Dendritic cell treated with granulocyte-macrophage colony-stimulating factor and Interleukin-4, amounts not matched to agents 40 ng/mL and 50 ng/mL, for 4 days (primary cell): ENCODE data around the gene WNT9B.

Experiments
- H3K27ac Mint-ChIP-seq: one replicate; pipeline ENCODE4 v1.8.0; 2022; ENCODE audit warnings: mild to moderate bottlenecking, mixed read lengths
- H3K27me3 Mint-ChIP-seq: one replicate; pipeline ENCODE4 v1.8.0; 2022; ENCODE audit warnings: mild to moderate bottlenecking, mixed read lengths
- H3K36me3 Mint-ChIP-seq: one replicate; pipeline ENCODE4 v1.8.0; 2022; ENCODE audit warnings: low read depth, mixed read lengths
- H3K4me1 Mint-ChIP-seq: one replicate; pipeline ENCODE4 v1.8.0; 2022; ENCODE audit warnings: low read depth, mixed read lengths
- H3K4me3 Mint-ChIP-seq: one replicate; pipeline ENCODE4 v1.8.0; 2022; ENCODE audit warnings: mild to moderate bottlenecking, moderate library complexity, mixed read lengths
- H3K9me3 Mint-ChIP-seq: one replicate; pipeline ENCODE4 v1.8.0; 2022; ENCODE audit warnings: mixed read lengths
- intact Hi-C: fragments of 100-400 bp; cut with micrococcal nuclease; formaldehyde crosslinking; loops from one replicate; pipeline ENCODE4 v1.15.0; 2022

WNT9B gene

DNA sequence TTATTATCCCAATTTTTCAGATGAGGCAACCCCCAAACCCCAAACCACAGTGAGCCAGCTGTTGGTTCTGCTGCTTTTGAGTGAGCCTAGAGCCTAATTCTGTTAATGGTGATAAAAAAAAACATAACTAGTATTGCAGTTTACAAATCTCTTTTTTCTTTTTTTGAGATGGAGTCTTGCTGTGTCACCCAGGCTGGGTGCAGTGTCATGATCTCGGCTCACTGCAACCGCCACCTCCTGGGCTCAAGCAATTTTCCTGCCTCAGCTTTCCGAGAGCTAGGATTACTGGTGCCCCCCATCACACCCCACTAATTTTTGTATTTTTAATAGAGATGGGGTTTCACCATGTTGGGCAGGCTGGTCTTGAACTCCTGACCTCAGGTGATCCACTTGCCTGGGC lies 3.1 kb downstream of the WNT9B start:
- H3K27ac Mint-ChIP-seq = no peak overlapping the region
- H3K4me3 Mint-ChIP-seq = no peak overlapping the region
- no peaks in the 10 kb centered on the region for H3K36me3 Mint-ChIP-seq
- H3K9me3 Mint-ChIP-seq = no peaks in the 10 kb centered on the region
- peaks cover 68% of the 10 kb centered on the region for H3K27me3 Mint-ChIP-seq
- intact Hi-C loops = no loop called here
- H3K4me1 Mint-ChIP-seq = peaks cover 15% of the 10 kb centered on the region

DNA sequence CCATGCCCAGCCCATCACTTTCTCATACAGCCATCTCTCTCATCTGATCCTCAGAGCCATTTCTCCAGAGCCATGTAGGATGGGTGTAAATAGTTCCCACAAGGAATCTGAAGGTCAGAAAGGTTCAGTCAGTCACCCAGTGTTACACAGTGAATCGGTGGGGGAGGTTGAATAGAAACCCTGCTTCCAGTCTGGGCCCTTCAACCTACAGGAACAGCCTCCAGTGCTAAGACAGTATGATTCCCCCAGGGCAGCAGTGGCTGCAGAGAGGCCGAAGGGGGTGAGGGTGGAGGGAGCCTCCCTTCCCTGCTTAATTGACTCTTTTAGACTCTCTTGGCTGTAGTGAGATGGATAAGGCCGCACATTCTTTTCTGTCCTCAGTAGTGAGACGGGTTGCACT lies 3.6 kb downstream of the WNT9B start:
- H3K36me3 Mint-ChIP-seq = no peaks in the 10 kb centered on the region
- peaks cover 15% of the 10 kb centered on the region for H3K4me1 Mint-ChIP-seq
- H3K9me3 Mint-ChIP-seq = no peaks in the 10 kb centered on the region
- H3K27me3 Mint-ChIP-seq = peaks cover 65% of the 10 kb centered on the region
- no peak overlapping the region for H3K4me3 Mint-ChIP-seq
- no peak overlapping the region for H3K27ac Mint-ChIP-seq
- intact Hi-C loops = no loop called here

DNA sequence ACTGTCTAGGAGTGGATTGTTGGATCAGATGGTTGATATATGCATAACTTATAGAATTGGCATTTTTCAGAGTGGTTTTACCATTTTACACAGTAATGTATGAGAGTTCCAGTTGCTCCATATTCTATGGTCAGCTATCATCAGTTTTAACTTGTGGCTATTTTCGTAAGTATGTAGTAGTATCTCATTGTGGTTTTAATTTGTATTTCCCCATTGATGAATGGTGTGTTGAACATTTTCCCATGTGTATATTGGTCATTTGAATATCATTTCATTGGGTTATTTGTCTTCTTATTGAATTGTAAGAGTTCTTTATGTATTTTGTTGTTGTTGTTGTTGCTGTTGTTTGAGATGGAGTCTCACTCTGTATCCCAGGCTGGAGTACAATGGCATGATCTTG lies 6.2 kb downstream of the WNT9B start:
- intact Hi-C loops = no loop called here
- H3K9me3 Mint-ChIP-seq = no peaks in the 10 kb centered on the region
- no peak overlapping the region for H3K4me3 Mint-ChIP-seq
- H3K27me3 Mint-ChIP-seq = peaks cover 44% of the 10 kb centered on the region
- no peak overlapping the region for H3K27ac Mint-ChIP-seq
- no peaks in the 10 kb centered on the region for H3K36me3 Mint-ChIP-seq
- no peaks in the 10 kb centered on the region for H3K4me1 Mint-ChIP-seq

DNA sequence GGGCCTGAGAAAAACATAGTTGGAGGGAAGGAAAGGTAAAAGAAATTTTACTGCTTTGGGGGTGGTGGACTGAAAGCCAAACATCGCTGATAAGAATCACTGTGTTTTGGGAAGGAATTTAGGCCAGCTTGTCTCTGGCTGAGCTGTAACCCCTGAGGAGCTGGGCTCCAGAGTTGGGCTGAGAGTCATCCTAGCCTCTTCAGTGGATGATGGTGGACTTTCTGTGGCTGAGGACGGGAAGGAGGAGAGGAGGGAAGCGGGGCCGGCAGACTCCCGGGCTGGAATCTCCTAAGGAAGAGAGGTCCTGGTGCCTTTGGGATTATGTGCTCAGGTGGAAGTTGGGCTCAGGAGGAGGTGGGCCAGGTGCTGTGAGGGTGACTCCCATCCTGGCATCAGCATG lies 8.6 kb downstream of the WNT9B start:
- H3K27me3 Mint-ChIP-seq = peaks cover 38% of the 10 kb centered on the region
- H3K27ac Mint-ChIP-seq = no peak overlapping the region
- intact Hi-C loops = no loop called here
- H3K9me3 Mint-ChIP-seq = no peaks in the 10 kb centered on the region
- H3K4me1 Mint-ChIP-seq = no peaks in the 10 kb centered on the region
- H3K4me3 Mint-ChIP-seq = no peak overlapping the region
- no peaks in the 10 kb centered on the region for H3K36me3 Mint-ChIP-seq

DNA sequence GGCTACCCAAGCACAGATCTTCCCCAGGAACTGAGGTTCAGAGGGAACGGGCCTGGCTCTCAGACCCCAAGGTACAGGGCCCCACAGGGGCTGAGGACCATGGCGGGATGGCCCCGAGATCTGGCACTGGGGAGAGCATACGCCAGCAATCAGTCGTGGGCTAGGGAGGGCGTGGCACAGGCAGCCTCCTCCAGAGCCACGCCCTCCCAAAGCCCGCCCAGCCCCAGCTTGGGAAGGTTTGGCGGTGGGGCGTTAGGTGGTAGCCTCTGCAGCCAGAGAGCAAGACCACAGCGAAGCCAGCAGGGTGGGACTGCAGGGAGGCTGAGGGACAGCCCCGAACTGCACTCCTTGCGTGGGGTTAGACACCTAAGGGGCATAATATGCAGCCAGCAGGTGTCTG lies 11.6 kb downstream of the WNT9B start:
- Mint-ChIP-seq H3K27ac (no peak overlapping the region), H3K4me3 (no peak overlapping the region), H3K36me3 (no peaks in the 10 kb centered on the region), H3K4me1 (no peaks in the 10 kb centered on the region), H3K9me3 (no peaks in the 10 kb centered on the region), H3K27me3 (peaks cover 40% of the 10 kb centered on the region)
- intact Hi-C loops = no loop called here

DNA sequence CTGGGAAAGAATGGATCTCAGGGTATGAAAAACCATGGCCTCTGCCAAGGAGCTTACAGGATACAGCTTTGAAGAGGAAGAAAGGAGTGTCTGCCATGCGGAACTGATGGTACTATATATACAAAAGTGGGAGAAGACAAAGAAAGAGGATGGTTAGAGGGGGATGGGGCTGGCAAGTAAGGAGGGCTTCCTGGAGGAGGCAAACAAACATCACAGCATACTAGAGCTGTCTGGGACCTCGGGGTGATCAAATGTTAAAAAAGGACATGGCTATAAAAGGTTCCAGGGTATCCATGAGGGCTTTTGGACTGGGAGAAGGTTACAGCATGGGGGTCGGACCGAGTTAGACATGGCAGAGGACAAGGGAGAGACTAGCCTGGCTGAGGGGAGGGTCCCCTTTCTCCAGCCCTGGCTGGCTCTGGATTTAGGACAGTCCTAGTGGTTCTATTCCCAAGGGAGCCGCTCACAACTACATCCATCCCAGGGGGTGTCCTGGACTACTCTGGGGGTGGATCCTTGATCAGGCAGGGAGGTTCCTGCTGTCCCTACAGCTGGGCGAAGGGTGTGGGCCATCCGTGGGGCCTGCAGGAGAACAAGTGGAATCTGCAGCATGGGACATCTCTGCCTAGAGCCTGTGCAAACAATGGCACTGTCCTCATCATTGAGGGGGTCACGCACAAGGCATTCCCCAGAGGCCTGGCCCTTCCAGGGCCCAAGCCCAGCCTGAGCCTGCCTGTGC lies 12.2 kb downstream of the WNT9B start:
- Mint-ChIP-seq H3K27ac (no peak overlapping the region), H3K36me3 (no peaks in the 10 kb centered on the region), H3K27me3 (peaks cover 40% of the 10 kb centered on the region), H3K9me3 (no peaks in the 10 kb centered on the region), H3K4me1 (no peaks in the 10 kb centered on the region), H3K4me3 (no peak overlapping the region)
- intact Hi-C loops = no loop called here

DNA sequence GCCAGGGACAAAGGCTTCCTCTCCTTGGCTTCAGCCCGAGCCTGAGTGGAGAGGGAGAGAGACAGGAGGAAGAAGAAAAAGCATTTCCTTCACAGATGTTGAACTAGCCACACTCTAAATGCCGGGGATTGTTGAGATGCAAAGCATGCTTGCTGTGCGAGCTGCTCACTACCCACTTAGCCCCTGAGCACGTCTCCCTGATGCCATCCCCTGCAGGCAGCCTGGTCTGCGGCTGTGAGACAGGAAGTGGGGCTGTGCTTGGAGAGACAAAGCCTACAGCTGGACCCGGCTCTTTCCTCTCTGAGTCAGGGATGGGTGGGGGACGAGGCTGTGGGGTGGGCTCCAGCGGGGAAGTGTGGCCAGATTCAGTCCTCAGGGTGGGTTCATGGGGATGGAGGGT lies 13.7 kb downstream of the WNT9B start:
- intact Hi-C loops = no loop called here
- Mint-ChIP-seq H3K4me3 (no peak overlapping the region), H3K27me3 (peaks cover 42% of the 10 kb centered on the region), H3K9me3 (no peaks in the 10 kb centered on the region), H3K4me1 (no peaks in the 10 kb centered on the region), H3K36me3 (no peaks in the 10 kb centered on the region), H3K27ac (no peak overlapping the region)

DNA sequence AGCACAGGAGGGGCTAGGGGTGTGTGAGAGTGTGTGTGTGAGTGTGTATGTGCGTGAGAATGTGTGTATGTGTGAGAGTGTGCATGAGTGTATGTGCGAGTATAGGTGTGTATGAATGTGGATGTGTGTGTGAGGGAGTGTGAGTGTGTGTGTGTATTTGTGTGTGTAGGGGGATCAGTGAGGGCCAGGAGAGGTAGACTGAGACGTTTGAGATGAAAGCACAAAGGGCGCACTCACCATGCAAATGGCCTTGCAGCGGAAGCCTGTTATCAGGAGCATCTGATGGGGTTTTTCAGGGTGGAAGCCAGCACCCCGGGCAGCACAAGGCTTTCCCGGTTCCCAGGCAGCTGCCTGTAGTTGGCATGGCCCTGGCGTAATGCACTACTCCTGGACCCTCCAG lies 14.9 kb downstream of the WNT9B start:
- intact Hi-C loops = no loop called here
- Mint-ChIP-seq H3K4me3 (no peak overlapping the region), H3K27ac (no peak overlapping the region), H3K9me3 (no peaks in the 10 kb centered on the region), H3K36me3 (no peaks in the 10 kb centered on the region), H3K4me1 (no peaks in the 10 kb centered on the region), H3K27me3 (peaks cover 44% of the 10 kb centered on the region)

DNA sequence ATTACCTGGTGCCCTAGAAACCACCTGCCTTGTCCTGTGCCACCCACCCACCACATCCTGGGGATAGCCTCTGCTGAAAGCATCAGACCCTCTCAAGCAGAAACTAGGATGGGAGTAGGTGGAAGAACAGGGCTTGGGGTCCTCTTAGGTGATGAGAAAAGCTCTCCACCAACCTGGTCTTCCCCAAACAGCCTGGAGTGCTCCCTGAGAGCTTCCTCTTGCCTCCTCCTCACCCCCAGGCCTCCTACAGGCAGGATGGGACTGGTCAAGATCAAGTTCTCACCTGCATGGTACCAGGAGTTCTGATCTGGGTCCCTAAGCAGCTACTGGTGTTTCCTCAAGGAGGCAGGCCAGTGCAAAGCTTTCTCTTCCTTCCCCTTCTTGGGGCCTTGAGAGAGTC lies 15.4 kb downstream of the WNT9B start:
- H3K27me3 Mint-ChIP-seq = peaks cover 44% of the 10 kb centered on the region
- H3K36me3 Mint-ChIP-seq = no peaks in the 10 kb centered on the region
- no peak overlapping the region for H3K27ac Mint-ChIP-seq
- H3K4me3 Mint-ChIP-seq = no peak overlapping the region
- no peaks in the 10 kb centered on the region for H3K4me1 Mint-ChIP-seq
- intact Hi-C loops = no loop called here
- no peaks in the 10 kb centered on the region for H3K9me3 Mint-ChIP-seq

DNA sequence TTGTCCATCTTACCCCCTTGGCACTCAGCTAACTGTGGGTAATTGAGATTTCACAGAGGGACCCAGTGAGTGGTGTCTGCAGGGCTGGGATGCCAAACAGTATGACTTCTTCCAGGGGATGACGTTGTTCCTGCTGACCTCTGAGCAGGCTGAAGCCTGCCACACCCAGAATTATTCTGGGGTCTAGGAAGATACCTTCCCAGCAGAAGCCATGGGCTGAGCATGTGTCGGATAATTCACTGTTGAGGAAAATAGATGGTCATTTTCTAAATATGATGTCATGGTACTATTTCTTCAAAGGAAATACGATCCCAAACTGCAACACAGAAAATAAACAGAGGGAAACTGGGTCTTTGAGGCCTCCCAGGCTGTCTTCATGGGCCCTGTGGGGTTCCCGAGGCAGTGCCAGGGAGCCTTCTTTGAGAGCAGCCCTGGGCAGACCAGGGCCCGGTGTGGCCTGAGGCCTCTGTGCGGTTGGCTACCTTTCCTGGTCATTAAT lies 17.4 kb downstream of the WNT9B start:
- Mint-ChIP-seq H3K4me3 (no peak overlapping the region), H3K4me1 (peaks cover 1% of the 10 kb centered on the region), H3K36me3 (no peaks in the 10 kb centered on the region), H3K27ac (no peak overlapping the region), H3K27me3 (peaks cover 39% of the 10 kb centered on the region), H3K9me3 (no peaks in the 10 kb centered on the region)
- intact Hi-C loops = no loop called here

DNA sequence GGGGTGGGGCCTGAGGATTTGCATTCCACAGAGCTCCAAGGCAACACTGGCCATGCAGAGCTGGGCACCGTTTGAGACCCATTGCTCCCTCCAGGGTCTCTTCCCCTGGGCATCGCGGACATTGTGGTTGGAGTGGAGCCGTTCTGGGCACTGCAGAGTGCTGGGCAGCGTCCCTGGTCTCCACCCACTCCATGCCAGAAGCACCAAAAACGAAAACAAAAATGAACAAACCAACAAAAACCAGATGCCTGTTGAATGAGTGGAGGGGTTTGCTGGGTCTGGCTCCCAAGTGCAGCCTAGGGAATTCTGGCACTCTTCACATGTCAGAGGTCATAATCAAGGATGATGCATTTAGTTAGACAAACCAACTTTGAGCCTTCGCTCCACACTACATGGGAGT lies 17.9 kb downstream of the WNT9B start:
- H3K36me3 Mint-ChIP-seq = no peaks in the 10 kb centered on the region
- H3K4me1 Mint-ChIP-seq = peaks cover 6% of the 10 kb centered on the region
- no peak overlapping the region for H3K27ac Mint-ChIP-seq
- intact Hi-C loops = no loop called here
- H3K27me3 Mint-ChIP-seq = peaks cover 35% of the 10 kb centered on the region
- H3K9me3 Mint-ChIP-seq = no peaks in the 10 kb centered on the region
- H3K4me3 Mint-ChIP-seq = no peak overlapping the region

DNA sequence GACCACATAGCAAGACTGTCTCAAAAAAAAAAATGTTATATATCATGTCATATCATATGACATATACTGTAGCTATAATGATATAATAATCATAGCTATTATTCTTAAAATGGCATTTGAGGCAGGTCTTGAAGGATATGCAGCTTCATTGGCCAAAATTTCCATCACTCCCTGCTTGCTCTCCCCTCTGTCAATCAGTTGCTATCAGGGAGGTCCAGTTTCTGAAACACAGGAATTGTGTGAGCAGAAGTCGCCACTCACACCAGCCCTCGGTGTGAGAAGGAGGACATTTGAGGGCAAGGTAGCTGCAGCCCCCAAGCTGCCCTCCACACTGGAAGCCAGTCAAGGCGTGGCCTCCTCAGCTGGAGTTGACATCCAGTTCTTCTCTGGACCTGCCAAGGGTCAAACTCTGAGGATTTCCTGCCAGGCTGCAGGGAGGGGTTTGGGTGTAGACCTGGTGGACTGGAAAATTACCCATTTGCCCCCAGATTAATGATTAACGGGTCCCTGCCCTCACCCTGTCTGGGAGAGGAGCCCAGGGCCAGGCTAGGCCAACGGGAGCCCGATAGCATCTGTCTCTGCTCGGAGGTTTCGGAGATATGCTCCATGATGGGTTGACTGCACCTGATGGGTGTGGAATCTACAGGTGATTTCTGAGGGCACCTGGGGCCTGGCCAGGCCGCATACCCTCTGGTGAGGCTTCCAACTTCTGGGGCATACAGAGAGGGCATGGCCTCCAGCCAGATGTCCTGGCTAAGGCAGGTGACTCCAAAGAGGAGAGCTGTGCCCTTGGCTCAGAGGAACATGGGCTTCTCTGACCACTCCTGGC lies 18.8 kb downstream of the WNT9B start:
- H3K4me1 Mint-ChIP-seq = peaks cover 12% of the 10 kb centered on the region
- intact Hi-C loops = no loop called here

DNA sequence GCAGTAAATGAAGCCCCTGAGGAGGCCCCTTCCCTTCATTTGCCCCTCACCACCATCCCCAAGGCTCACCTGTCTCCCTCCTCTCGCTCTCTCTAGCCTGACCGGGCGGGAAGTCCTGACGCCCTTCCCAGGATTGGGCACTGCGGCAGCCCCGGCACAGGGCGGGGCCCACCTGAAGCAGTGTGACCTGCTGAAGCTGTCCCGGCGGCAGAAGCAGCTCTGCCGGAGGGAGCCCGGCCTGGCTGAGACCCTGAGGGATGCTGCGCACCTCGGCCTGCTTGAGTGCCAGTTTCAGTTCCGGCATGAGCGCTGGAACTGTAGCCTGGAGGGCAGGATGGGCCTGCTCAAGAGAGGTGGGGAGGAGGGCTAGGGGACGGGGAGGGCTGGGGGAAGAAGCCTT lies 21.0 kb downstream of the WNT9B start:
- Mint-ChIP-seq H3K36me3 (no peaks in the 10 kb centered on the region), H3K4me1 (peaks cover 35% of the 10 kb centered on the region), H3K27ac (no peak overlapping the region), H3K9me3 (no peaks in the 10 kb centered on the region), H3K27me3 (peaks cover 12% of the 10 kb centered on the region), H3K4me3 (no peak overlapping the region)
- intact Hi-C loops = no loop called here

More for the DNA sequence above, 18.8 kb downstream of the WNT9B start:
- Mint-ChIP-seq H3K27me3 (peaks cover 27% of the 10 kb centered on the region), H3K4me3 (no peak overlapping the region), H3K27ac (no peak overlapping the region), H3K9me3 (no peaks in the 10 kb centered on the region), H3K36me3 (no peaks in the 10 kb centered on the region)

DNA sequence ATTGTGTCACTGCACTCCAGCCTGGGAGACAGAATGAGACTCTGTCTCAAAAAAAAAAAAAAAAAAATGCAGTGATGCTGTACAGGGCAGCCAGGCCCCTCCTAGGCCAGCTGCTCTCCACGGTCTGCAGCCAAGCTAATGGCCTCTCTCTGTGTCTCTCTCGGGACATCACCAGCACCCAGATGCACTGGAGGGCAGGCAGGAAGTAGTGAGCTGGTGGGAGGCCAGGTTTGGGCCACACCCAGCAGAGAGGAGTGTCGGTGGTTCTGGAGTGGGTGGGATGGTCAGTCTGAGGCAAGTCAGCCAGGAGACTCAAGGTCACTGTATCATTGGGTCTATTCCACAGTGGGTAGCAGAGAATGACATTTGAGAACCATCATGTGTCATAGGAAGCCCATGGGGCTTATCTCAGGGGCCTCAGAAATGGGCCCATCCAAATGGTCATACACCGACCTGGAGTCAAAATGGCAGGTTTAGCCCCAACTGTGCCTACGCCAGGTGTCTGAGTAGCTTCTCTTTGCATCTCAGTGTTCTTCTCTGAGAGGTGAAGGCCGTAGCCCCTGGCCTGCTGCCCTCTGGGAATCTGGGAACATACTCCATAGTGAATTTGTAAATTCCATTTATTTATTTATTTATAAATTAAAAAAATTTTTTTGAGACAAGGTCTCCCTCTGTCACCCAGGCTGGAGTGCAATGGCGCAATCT lies 22.7 kb downstream of the WNT9B start:
- Mint-ChIP-seq H3K4me3 (no peak overlapping the region), H3K27ac (peak overlapping the region; percentile 68), H3K36me3 (no peaks in the 10 kb centered on the region), H3K9me3 (no peaks in the 10 kb centered on the region), H3K4me1 (peaks cover 51% of the 10 kb centered on the region), H3K27me3 (peaks cover 6% of the 10 kb centered on the region)
- intact Hi-C loops = no loop called here
